Stromal cell of bone marrow (primary cell): ENCODE data around the gene BHMT2.

Experiments used
- DNase-seq: peaks from one replicate; pipeline ENCODE4 v3.0.0-alpha.2; 2012; ENCODE audit warnings: low read depth

The BHMT2 gene, protein sequence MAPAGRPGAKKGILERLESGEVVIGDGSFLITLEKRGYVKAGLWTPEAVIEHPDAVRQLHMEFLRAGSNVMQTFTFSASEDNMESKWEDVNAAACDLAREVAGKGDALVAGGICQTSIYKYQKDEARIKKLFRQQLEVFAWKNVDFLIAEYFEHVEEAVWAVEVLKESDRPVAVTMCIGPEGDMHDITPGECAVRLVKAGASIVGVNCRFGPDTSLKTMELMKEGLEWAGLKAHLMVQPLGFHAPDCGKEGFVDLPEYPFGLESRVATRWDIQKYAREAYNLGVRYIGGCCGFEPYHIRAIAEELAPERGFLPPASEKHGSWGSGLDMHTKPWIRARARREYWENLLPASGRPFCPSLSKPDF

DNA sequence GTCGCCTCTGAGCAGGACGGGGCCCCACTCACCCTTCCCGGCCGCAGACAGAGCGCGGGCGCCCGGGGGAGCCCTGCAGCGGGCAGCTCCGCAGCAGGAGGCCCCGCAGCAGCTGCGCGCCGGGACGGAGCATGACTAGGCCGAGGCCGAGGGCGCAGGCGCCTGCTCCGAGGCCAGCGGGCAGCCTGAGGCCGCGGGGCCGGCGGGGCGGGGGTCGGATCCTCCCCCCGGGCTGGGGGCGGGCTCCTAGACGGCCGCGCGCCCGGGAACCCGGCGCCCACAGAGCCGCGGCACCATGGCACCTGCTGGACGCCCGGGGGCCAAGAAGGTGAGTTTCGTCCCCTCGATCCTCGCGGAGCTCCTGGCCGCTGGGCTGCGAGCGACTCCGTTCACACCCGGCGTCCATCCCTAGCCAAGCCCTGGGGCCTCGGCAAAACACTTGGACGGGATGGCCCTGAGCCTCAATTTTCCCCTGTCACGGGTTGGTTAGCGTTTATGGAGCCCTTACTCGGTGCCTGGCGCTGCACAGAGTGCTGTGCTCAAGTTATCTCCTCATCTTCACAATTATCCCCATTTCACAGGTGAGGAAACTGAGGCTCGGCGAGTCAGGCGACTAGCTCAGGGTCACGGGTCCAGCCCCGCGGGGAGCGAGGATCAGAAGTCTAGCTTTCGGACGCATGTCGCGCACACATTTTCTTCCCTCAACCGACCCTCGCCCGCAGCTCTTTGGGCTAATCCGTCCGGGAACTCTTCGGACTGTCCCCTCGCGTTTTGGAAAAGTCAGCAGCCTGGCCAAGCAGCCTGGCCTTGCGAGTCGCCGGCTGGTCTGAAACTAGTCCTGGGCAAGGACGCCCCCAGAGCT, at the start of gene BHMT2, which contains the start of gene DMGDH:
BHMT2 (plus strand) TSS at position 280 of the 862 bp plus-strand sequence; CDS start at position 296, 16 bp downstream.
DMGDH (minus strand) TSS at position 187 of the 862 bp plus-strand sequence; CDS start at position 133, 54 bp downstream.
- DNase-seq: peak; percentile 22

DNA sequence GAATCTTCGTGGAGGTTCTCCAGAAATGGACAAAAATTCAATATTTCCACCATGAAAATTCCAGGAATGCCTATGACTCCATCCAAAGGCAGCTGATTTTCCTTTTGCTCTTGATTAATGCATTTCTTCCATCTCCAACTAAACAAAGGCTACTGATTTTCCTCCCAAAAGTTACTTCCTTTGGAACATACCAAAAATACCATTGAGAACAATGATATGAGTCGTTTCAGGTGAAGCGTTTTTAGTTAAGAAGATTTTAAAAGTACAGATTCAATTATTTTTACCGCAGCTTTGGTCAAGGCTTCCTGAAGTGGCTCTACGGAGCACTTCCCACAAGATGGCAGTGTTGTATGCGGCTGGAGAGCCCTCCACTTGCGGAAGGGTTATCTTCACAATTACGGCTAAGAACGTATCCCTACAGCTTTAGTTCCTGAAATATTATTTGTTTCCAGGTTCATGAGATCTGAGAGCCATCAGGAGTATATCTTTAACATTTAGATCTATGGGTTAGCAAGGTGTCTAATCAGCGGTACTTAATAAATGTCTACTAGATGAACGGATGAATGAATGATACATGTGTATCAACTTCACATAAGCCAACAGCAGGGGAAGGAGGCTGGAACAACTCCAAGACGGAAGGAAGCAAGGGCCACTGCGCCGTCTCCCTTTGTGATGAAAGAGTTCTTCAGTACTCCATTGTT, 48.6 kb upstream of the BHMT2 start:
- peak; percentile 54 for DNase-seq

DNA sequence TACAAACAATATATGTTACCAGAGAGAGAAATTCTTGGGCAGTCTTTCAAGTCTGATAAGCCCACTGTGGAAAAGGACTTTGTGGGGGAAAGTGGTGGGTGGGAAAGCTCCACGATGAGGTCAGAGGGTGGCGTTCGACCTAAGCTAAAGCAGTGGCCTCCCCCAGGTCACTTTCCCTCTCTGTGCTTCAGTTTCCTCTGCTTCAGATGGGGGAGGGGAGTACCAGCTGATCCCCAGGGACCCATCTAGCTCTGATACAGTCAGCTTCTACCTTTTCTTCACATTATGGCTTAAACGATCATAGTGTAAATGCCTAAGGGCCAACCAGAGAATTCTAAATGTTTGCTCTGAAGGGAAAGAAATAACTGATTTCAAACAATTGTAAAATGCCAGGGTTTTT, 47.8 kb upstream of the BHMT2 start:
- DNase-seq: no peak

DNA sequence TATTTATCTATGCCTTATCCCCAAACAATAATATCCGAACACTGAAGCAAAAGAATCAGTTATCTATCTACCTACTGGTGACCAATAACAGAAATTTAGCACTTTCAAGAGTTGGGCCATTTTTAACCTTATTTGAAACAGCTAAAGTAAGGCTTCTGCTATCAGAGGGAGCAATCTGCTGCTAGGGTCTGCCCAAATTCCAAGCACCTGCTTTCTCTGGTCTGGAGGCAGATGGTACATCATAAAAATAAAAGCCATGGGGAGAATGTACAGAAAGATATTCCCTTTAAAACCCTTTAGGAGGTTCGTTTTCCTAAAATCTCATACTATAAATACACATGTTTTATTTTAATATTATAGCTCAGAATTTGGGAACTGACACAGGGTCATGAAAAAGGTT, 46.8 kb upstream of the BHMT2 start:
- DNase-seq: no peak

DNA sequence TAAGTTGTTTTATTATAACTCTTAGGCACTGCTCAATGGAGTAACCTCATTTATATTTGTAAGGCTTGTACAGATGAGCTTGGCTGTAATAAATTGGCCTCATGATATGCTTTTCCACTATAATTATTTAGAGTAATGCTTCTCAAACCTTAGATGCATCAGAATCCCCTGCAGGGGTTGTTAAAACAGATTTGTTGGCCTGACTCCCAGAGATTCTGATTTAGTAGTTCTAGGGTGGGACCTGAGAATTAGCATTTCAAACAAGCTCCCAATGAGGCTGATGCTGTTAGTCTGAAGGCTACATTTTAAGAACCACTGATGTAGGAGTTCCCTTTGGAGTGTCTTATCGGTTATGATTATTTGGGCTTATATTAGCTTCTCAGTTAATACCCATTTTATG, 46.2 kb upstream of the BHMT2 start:
- no peak for DNase-seq

DNA sequence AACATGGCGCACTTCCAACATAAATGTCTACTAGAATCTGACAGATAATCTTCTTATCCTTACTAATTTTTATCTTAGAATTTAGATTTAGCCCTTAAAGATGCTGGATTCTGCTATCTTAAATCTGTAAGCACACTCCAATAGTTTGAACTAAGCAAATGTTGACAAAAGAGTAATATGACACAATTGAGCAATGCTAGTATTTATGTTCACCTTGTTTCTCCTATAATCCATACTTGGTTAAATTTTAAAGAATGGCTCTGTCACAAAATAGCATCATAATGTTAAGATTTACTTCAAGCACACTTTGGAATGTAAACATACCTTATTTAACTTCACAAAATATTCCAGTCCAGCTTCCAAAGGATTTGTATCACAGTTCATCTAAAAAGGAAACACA, 45.6 kb upstream of the BHMT2 start:
- no peak for DNase-seq

DNA sequence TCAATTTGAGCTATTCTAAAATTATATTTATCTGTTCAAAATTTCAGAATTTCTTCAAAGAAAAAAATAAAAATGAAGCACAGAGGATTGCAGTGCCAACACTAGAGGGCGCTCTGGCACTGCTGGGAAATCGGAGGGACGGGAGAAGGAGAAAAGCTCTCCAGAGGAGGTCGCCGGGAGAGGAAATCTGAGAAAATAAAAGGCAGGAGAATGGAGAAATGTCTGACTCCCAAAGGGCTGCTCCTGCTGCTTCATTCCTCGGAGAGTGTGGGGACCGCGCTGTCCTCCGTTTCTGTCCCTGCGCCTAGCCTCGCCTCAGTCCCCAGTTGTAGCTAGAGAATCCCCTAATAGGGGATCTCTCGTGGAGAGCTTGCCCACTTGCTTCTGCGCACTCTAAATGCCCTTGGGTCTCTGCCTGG, 44.5 kb upstream of the BHMT2 start:
- peak; percentile 45 for DNase-seq

DNA sequence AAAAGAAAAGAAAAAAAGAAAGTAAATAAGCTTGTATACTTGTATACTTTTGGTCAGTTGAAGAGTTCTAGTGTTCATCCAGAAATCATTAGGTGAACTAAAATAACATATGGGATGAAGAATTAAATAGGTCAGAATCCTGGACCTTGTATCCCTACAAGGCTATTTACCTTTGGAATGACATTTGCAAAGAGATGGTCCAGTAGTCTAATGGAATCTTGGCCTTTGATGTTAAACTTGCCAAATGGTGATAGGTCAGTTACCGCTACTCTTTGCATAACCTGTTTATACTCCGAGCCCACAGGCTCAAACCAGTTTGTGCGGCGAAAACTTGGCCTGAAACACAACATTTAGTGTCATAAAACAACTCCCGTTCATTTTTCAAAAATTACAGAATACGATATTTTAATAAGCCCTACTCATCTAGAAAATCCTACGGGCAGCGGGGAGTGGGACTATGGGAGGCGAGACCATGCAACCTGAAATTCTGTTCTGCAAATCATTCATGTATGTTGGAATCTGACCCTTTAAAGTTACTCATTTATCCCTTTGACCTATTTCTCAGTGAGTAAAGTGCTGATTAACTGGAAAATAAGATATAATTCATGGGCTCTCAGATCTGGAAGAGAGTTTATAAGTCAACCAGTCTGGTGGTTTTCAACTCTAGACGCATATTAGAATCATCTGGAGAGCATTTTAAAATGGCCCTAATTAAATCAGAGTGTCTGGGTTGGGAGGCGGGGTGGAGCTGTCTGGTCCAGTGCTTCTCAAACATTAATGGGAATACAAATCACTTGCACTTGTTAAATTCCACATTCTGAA, 38.7 kb upstream of the BHMT2 start:
- no peak for DNase-seq

DNA sequence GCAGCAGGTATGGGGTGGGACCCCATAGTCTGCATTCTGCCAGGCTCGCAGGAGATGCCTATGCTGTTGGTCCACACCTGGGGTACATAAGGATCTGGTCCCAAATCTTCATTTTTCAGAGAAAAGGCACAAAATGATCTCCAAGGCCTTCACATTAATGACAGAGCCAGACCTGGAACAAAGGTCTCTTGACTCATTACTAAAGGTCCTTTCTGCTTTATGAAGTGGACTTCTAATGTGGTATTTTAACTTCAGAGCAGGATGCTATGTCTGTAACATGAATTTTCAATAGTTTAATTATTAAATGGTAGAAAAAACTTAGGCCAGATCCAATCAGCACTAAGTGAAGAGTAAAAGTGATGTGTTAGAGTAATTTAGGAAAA, 38.1 kb upstream of the BHMT2 start:
- DNase-seq: no peak

DNA sequence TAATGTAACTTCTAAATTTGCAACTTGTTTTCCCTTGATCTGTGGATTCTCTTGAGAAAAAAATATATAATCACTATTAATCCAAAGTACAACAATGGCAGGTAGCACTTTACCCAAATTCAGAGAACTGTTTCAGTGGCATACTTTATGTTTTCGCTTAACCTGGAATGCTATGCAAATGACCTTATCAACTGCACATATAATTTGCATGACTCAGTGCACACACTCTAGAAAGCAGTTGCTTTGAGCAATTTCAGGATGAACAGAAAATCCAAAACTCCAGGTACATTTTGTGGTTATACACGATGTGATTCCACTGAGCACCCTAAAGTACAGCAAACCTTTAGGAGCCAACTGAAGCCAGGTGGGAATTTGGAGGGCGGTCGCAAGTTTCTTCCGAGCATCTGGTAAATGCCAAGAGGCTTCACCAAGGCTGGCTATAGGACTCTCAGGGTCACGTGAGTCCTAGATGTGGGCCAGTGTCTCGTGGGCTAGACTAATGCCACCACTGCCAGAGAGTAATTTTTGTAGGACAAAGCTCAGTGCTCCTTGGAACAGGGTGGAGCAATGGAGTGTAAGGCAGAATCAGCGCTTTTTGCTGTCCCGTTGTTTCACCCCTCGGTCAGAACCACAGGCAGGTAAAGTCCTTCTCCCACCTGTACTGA, 37.4 kb upstream of the BHMT2 start:
- DNase-seq: no peak

DNA sequence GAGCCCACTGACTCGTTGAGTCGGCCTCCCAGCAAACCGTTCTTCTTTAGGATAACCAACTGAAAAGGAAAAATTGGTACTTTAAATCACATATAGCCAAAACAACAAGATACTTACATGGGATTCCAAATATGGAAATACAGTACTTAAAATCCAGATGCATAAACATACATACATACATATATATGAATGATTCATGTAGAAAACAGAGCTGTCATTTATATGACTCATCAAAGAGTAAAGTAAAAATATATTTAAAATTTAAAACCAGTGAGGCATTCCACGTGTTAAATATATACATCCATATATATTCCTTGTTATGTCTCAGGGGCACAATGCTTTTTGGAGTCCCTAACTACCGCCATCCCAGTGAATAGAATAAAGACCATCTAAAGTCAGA, 36.8 kb upstream of the BHMT2 start:
- no peak for DNase-seq

DNA sequence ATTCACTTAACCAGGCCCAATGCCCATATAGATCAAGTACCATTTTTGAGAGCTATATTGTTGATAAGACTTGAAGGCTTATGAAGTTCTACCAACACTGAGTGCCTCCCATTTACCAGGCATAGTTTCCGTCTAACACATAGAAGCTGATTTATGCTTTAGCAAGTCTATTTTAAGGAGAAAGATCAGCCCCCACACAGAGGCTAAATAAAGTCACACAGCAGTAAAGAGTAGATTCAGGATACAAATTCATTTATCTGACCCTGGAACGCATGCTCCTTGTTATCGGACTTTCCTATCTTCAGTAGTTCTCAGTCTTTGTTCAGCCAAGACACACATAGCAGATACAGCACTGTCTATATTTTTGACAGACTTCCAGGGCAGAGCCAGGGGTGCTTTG, 34.3 kb upstream of the BHMT2 start:
- no peak for DNase-seq

DNA sequence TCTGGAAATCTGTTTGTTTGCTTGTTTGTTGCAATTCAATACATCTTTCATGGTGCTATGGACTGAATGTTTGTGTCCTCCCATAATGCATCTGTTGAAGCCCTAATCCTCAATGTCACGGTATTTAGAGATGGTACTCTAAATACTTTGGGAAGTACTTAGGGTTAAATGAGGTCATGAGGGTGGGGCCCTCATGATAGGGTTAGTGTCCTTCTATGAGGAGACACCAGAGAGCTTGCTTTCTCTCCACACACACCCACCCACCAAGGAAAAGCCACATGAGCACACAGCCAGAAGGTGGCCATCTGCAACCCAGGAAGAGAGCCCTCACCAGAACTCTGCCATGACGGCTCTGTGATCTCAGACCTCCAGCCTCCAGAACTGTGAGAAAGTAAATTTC, 32.8 kb upstream of the BHMT2 start:
- DNase-seq: no peak

DNA sequence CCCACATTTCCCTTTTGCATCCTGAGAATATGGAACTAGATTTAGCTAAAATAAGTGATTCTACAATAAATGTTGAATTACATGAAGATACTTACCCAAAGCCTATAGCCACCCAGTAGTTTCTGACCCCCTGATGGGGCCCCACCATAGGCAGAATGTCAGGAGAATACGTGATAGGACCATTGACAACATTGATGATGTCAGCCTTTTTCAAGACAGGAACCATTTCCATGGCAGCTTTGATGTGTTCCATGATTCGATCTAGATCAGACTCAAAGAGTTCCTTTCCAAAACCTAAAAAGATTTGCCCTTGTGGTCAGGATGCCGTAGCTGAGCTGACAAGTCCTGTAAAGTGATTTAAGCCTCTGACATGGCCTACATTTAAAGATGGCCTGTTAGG, 27.4 kb upstream of the BHMT2 start:
- no peak for DNase-seq

DNA sequence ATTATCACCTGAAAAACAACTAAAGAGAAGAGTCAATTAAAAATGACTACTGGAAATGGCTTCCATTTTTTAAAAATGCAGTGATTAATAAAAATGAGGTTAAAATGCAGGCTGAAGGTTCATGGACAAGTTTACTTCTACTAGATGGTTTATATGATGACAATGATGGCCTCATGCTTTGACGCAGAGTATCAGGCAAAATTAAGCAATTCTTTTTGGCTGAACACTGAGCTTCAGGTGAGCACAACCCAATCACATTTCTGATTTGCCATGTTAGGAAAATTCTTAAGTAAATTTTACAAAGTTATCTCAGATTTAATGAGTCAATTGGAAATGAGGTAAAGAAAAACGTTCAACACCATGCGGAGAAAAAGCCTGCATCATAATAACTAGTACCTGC, 22.4 kb upstream of the BHMT2 start:
- no peak for DNase-seq

DNA sequence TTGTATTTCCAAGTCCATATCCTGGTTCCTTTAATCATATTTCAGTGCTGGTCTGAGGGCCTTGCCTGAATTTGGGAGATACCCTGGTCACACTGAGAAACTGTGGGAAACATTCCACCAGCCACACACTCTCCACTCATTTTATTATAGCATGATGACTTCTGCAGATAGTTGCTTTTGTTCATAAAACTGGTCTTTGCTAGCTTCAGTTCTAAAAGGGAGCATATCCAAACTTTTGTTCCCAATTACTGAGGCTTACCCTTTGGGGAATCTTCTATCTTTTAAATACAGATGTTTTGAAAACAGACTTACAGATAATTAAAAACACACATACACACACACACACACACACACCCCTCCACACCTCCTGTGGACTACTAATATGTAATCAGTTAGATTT, 21.1 kb upstream of the BHMT2 start:
- DNase-seq: no peak

DNA sequence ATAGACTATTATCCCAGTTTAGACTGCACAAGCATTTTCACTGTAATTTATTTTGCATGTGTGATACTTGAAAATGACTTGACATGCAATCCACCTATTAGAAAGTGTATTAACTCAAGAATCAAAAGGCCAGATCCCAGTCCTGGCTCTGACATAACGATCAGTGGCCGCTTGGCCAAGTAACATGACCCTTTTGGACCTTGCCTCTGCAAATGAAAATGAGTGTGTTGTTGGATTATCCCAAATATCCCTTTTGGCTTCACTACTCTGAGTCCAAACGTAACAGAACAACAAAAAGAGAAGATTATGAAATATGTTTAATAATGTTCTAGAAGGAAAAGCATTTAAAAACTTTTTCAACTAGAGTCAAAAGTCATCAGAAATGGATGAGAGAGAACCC, 19.1 kb upstream of the BHMT2 start:
- DNase-seq: no peak

DNA sequence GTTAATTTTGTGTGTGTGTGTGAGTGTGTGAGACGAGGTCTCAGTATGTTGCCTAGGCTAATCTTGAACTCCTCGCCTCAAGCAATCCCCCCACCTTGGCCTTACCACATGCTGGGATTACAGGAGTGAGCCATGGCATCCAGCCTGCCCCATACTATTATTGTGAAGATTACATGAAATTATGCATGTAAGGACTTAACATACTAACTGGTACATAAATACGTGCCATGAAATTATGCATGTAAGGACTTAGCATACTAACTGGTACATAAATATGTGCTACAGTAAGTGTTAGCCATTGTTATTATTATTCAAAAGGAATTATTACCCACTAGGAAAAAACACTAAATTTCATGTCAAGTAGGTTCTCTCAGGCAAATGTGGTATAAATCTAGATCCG, 16.2 kb upstream of the BHMT2 start:
- no peak for DNase-seq

DNA sequence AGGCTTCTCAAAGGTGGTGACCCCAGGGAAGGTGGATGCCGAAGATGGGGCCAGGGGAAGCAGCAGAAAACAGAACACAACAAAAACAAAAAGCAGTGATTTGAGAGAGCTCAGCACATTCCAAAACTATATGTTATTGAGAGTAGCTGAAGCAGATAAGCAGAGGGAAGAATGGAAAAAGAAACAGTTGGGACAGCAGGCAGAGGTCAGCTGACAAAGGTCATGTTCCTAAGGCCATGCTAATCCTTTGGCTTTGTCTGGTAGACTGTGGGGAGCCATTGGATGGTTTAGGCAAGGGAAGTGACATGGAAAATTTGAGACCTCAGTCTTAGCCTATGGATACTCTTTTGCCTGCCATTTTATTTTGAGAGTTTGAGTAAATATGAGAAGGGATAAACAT, 14.6 kb upstream of the BHMT2 start:
- no peak for DNase-seq

DNA sequence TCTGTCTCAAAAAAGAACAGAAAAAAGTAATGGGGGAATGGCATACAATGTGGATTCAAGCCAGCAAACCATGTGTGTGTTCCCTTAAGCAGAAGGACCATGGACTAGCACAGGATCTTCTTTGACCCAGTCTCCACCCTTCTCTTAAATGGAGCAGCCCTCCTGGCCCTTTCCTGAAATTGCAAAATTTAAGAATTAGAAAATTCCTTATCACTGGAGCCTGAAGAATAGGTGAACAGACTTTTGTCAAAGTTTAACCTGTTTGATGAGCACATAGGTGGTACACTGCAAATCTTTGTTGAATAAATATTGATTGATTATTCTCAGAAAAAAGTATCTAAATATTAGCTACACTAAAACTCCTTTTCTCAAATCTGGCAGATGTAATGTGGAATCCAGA, 12.7 kb upstream of the BHMT2 start:
- DNase-seq: no peak

DNA sequence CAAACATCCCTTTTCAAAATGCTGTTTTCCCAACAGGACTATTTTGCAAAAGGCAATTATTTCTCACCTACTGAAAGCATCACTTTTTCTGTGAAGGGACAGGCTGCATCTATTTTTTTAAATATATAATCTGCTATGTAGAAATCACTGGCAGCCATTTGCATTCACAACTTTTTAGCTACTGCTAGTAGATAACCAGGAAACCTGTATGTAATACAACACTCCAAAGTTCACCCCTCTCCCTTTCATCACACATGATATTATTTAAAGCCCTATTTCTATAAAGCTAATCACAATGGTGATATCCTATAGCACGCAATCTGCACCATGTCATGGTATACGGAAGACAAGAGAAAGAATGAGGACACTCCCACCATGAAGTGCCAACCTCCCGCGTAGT, 9.9 kb upstream of the BHMT2 start:
- DNase-seq: no peak
